Right renal pelvis (tissue), 4 donors: ENCODE results near the gene SLC47A2. TPM values are rescaled to one million over a fixed set of nuclear protein-coding genes. Genes with fewer than 3 reads are reported as not detected.
"Not testable (repeated sequence)": the region's sequence is repeated elsewhere in the genome, so short reads cannot be mapped to it uniquely, and the experiment has no call there.

ENCODE experiments used
- DNase-seq, 4 donors: peaks; one replicate each; pipeline ENCODE4 v3.0.0-alpha.2; 2013; ENCODE audit warnings: low read depth in 4 of 4, low spot score in 3 of 4, missing footprints in 1 of 4
- polyA plus RNA-seq, 4 donors: library from polyadenylated mRNA; unstranded; fragments of 120-200 nt; gene quantifications; one replicate each; pipeline ENCODE4 v1.2.1, GENCODE V29; 2013; ENCODE audit not compliant: insufficient read length in 4 of 4

SLC47A2 gene
- polyA plus RNA-seq, 4 donors: 5.8 to 7.4 (median 6.8) TPM

DNA sequence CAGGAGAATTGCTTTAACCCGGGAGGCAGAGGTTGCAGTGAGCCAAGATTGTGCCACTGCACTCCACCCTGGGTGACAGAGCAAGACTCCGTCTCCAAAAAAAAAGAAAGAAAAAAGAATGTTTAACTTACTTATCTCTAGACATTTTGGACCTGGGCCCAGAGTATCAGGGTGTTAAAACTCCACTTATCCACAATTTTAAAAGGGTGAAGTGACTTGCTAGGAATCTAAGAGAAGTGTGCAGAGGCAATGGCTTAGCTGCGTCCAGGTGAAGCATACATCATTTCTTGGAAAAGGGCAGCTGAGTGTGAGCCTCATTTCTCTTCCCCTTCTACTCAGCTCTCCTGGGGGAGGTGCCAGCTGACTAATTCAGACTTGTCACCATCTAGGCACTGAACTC, 42.8 kb downstream of the SLC47A2 start:
- no peak for DNase-seq

DNA sequence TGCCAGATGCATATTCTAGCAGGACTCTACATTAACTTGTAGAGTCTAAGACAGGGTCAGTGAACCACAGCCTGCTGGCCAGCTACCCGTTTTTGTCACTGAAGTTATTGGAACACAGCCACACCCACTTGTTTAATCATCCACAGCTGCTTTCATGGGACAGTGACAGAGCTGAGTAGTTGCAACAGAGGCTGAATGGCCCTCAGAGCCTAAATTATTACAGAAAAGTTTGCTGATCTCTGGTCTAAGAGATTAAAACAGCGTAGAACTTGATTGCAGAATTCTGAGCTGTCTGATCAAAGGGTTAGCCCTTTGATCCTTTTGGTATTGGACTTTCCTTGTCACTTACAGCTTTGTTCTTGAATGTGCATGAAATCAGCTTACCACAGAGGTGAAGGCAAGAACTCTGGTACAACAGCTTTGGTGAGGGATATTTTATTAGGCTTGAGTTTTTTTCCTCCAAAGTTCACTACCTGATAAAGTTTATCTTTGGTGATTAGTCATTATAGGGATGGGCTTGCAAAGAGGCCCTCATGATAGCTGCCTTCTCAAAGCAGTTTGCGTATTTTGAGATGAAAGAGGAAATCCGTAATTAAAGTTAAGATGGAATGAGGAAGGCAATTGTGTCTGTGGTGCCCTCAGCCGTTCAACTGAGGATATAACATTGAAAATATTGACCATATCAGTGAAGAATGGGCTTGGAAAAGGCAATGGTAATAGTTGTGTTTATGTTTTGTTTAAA, 44.2 kb downstream of the SLC47A2 start:
- DNase-seq: peak in 2 of 4 donors; percentile 41 to 54

DNA sequence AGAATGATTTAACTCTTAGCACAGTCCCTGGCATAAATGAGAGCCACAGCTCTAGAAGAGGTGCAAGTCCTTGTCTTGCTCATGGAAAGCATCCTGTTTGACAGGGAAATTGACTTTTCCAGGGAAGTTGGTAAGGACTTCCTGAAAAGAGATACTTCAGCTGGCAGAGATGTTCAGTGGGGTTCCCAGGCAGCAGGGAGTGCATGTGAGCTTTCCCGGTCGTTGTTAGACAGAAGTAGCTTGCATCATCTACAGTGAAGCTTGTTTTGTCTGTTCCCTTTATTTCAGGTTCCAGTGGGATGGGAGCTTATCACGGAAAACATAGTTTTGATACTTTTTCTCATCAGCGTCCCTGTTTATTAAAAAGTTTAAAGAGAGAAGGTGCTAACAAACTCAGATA, 45.0 kb downstream of the SLC47A2 start:
- no peak for DNase-seq

DNA sequence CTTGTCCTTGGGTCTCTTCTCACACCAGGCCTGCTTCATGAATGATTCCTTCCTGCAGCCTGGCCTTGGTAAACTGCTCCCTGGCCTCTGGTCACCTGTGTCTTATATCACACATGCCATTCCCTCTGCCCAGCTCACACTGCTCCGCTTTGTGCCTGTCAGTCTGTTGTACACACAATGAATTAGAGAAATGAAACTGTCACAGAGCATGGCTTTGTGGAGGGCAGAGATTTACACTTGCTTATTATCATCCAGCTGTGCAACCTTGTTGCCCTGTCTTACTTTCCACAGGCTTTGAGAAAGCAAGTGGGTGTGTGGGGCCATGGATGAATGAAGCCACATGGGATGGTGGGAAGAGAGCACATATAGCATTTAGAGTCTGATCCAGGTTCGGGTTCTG, 45.5 kb downstream of the SLC47A2 start:
- no peak for DNase-seq

DNA sequence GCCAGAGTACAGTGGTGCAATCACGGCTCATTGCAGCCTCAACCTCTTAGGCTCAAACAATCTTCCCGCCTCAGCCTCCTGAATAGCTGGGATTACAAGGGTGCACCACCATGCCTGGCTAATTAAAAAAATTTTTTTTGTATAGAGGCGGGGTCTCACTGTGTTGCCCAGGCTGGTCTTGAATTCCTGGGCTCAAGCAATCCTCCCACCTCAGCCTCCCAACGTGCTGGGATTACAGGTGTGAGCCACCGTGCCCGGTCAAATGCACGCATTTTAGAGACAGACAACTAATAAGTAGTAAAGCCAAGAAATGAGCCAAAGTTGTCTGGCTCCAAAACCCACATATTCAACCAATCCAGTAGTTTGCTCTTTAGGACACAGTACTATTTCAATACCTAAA, 46.7 kb downstream of the SLC47A2 start:
- not testable (repeated sequence) for DNase-seq

DNA sequence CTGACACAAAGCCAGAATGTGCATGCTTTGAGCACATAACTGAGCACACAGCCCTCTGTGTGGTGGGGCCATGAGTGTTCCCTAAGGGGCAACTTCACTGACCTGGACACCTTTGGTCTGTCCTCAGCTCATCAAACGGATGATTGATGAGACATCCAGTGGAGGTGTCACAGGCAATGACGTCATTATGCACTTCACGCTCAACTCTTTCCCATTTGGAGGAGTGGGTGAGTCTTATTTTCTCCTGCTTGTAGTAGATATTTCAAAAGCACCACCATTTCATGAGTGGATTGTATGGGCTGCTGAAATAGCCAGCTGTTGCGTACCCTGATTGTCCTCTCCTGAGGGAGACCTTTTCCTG, 51.6 kb downstream of the SLC47A2 start:
- DNase-seq: no peak

DNA sequence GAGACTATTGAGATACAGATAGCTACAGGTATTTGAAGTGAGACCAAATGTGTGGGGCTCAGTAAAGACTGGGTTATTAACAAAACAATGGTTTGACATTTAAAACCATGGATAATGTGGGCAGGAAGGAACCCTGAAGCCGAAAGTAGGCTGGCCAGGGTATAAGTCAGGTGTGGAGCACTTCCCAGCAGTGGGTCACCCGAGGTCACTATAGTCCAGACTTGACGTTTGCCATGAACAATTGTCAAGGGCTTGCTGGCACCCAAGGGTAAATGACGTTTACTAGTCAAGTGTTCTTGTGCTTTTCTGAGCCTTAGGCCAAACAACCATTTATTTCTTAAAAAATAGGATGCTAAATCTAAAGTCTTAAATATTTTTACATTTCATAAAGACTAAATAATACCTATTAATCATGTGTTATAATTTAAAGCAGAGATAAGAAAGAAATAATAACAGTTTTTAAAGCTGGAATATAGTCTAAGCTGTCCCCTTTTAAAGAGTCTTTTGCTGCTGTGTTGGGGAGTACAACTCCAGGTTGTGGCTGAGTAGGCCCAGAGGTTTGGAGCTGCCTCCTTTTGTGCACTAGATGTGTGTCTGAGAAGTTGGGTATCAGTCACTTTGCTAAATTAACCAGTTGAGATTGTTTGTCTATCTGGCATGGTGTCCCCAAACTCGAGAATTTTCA, 52.1 kb downstream of the SLC47A2 start:
- DNase-seq: no peak

DNA sequence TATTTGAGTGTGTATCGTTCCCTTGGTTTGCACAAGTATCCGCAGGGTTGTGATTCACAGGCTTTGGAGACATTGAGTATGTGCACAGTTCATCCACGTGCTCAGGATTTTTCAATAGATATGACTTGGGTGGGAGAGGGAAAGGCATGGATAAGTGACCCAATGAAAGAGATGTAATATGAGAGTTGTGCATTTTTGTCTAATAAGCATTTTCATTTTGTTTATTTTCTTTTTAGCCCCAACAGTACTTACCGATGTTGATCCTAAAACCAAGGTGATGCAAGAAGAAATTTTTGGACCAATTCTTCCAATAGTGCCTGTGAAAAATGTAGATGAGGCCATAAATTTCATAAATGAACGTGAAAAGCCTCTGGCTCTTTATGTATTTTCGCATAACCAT, 53.3 kb downstream of the SLC47A2 start:
- no peak for DNase-seq

DNA sequence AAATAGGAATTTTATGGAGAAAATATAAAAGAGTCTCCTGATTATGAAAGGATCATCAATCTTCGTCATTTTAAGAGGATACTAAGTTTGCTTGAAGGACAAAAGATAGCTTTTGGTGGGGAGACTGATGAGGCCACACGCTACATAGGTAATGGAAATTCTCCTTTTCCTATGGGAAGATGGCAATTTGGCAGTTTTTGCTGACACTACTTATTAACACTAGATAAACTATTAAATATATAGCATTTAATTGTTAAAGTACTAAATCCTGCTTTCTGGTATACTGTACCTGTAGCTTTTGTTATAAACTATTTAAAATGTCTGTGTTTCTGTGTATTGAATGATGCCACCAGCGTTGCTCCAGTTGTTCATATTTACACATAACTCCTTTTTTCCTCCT, 55.3 kb downstream of the SLC47A2 start:
- no peak for DNase-seq

DNA sequence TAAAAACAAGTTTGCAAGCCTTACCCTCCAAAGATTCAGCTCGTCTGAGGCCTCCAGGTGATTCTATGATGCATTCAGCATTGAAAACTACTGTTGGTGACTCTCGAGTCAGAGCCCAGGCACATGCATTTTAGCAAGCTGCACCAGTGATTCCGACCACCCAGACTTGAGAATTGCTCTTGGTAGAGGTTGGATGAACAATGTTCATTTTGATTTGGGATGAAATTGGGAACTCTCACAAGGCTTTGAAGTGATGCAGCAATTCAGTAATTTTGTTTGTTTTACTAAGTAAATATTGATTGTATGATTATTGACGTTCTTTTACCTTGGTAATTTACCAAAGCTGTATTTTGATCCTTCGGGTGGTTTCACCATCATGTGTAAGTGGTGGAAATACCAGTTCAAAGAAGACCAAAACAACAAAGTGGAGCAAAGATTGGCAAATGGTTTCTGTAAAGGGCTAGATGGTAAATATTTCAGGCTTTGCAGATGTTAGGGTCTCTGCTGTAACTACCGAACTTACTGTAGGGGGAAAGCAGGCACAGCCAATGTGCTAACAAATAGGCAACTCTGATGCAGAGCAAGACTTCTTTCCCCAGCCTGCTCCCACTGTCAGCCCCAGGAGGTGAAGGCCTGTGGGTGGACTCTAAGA, 56.0 kb downstream of the SLC47A2 start:
- DNase-seq: no peak

DNA sequence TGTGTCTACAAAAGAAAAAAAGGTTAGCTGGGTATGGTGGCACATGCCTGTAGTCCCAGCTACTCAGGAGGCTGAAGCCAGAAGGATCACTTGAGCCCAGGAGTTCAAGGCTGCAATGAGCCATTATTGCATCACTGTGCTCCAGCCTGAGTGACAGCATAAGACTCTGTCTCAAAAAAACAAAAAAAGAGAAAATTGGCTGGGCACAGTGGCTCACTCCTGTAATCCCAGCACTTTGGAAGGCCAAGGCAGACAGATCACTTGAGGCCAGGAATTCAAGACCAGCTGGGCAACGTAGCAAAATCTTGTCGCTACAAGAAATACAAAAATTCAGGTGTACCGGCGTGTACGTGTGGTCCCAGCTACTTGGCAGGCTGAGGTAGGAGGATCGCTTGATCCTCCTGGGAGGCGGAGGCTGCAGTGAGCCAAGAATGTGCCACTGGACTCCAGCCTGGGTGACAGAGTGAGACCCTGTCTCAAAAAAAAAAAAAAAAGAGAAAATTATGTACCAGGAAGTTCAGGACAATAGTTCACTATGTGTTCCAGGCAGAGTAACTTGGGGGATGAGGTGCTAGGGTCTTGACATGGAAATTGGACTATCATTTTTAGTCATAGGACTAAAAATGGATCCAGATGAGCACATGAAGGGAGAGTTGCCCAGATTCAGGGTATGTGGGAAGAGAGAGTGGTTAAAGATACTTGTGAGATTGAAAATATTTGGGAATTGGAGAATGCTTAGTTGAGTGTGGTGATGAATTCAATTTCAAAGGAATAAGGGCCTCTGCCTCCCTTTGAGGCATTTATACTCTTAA, 56.8 kb downstream of the SLC47A2 start:
- no peak for DNase-seq

DNA sequence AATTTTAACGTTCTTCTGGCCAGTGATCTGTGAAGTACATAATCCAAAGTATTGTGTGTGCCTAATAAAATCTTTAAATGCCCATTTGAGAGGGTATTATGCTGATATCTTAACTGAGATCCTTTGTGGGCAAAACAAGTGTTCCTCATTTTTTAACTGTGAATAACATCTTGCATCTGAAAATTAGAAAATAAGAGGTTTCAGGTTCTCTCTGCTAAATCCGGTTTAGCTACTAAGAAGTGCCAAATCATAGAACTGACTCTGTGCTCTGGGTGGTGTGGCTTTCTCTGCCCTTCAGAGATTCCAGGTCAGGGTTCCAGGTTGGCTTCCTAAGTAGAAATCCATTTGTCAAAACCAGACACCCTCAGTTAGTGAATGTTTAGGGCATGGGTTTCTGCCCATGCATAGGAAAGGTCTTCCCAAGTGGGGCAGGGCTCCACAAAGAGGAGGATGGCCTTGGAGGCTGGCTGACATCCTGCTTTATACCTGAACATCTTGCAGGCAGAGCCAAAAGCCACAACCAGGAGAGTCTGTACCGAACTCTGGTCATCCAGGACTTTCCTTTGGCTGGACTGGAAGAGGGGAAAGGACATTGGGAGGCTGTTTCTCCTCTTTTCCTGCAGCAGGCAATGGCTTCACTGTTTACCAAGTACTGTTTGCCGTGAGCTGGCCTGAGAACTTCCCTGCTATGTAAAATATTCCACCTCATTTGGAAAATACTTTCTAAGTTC, 59.4 kb downstream of the SLC47A2 start:
- no peak for DNase-seq

DNA sequence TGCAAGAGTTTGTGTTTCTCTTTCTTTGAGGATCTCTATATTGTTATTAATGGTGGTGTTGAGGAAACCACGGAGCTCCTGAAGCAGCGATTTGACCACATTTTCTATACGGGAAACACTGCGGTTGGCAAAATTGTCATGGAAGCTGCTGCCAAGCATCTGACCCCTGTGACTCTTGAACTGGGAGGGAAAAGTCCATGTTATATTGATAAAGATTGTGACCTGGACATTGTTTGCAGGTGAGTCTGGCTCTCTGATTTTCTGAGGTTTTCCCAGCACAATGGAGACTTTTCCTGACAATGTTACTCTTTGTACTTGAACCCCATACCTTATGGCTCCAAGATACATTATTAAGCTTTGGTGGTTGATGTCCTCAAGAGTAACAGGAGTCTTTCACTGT, 60.0 kb downstream of the SLC47A2 start:
- DNase-seq: no peak

DNA sequence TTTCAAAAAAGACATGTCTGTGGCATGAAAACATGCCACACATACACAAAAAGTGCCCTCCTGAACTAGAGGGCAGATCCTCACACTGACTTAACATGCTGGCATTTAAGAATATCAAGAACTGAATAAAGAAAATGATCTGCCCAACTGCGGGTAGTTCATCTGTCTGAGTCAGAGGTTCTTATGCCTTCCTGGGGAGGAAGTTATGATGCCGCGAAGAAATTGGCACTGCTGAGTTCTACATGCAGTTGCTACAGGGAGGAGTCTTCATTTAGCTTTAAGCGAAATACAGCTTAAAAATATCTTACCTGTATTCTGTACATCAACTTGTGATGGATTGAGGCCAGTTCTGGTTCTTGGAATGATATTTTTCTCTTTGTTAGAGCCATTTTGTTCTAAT, 61.5 kb downstream of the SLC47A2 start:
- DNase-seq: no peak

DNA sequence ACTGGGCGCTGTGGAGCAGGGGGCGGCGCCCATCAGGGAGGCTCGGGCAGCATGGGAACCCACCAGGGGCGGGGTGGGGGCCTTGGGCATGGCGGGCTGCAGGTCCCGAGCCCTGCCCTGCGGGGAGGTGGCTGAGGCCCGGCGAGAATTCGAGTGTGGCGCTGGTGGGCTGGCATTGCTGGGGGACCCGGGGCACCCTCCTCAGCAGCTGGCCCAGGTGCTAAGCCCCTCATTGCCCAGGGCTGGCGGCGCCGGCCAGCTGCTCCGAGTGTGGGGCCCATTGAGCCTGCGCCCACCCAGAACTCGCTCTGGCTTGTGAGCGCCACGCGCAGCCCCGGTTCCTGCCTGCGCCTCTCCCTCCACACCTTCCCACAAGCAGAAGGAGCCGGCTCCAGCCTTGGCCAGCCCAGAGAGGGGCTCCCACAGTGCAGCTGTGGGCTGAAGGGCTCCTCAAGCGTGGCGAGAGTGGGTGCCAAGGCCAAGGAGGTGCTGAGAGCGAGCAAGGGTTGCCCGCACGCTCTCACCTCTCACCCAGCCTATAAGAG, 62.0 kb downstream of the SLC47A2 start:
- no peak for DNase-seq

DNA sequence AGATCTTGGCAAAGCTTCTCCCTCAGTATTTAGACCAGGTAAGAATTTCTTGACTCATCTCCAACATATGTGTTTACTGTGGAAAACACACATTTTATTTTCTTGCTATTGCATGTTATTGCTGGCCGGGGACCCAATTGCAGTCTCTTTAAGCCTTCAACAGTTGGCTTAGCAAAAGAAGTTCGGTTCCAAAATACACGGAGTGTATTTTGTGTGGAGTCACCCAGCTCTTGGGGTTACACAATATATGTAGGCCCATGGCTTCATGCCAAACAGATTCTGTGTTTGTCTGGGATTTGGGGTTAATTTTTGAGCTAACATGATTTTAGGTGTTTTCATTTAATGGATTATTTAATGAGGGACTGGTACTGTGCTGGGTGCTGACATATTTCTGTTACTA, 63.8 kb downstream of the SLC47A2 start:
- no peak for DNase-seq

DNA sequence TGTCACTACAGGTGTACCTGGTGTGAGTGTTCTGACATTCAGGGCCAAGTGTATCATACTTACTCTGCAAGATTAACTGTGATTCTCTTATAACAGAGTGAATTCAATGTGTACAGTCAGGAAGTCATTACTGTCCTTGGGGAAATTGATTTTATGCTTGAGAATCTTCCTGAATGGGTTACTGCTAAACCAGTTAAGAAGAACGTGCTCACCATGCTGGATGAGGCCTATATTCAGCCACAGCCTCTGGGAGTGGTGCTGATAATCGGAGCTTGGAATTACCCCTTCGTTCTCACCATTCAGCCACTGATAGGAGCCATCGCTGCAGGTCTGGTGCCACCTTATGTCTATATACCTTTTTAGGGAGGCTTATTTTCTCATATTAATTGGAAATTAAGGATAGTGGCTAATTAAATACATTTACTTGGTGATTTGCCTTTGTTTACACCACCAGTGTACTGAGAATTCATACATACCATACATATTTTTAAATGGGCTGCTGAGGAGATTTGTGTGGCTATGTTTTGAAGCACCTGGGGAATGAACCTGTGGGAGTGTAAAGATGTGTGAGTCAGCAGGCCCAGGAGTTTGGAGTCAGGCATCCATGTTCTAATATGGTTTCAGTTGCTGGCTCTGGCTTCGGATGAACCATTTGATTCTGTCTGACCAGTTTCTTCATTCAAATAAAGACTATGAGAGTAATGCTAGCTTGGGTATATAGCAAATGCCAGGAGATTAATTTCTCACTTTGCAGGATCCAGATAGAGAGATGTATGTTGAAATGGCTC, 64.7 kb downstream of the SLC47A2 start:
- no peak for DNase-seq

DNA sequence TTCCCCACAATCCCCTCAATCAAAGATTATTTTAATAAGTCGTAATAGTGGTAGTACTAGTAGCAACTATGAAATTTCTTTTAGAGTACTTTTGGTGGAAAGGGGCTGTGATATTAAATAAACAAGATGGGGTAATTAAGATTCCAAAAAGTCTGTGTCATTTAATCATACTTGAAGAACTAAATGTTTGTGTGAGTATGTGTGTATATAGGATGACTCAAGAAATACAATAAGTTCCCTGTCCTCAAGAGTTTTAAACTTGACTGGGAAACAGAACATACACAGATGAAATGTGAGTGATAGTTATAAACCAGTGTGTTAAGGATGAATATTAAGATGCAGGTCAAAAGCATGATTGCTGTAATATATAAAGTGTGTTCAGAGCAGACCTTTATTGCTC, 65.6 kb downstream of the SLC47A2 start:
- no peak for DNase-seq

DNA sequence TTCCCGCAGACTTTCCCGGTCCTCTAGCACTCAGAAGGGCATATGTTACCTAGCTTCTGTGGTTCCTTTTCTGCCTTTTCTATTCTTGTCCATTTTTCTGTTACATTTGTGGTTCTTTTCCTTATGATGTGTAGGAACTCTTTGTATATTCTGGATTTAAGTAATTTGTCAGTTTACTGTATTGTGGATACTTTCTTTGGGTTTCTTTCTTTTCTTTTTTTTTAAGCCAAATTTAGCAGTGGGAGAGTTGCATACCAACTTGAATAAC, 67.2 kb downstream of the SLC47A2 start:
- DNase-seq: no peak
